ENCODE measurements around the gene GPATCH1. TPM values are rescaled to one million over a fixed set of nuclear protein-coding genes. Genes with fewer than 3 reads are reported as not detected.
"Not testable (repeated sequence)": the region's sequence is repeated elsewhere in the genome, so short reads cannot be mapped to it uniquely, and the experiment has no call there.

GPATCH1 gene
- 10 to 100 TPM; 11.8 to 12.5 TPM for total RNA-seq

- POLR2A ChIA-PET, result interaction anchor here (0.6 to 1.3 kb wide), 3 partner anchors 42 to 388 kb away, joined by 3 to 7 read pairs (median 3); partner anchors contain the start of gene FAAP24
- CTCF ChIA-PET, result no interaction called here
These were observed at the start of gene GPATCH1 for GRCh38 chr19:33080761-33081681. Gene GPATCH1 (plus strand): TSS chr19:33081181. CDS start chr19:33081194, 13 bp downstream.

- CTCF ChIA-PET, result no interaction called here
- POLR2A ChIA-PET, result interaction anchor here (0.7 kb wide), 1 partner anchor 226 kb away, joined by 7 read pairs; no protein-coding TSS in a partner anchor
These were observed 48.7 kb upstream of the GPATCH1 start for GRCh38 chr19:33032218-33032781.

GRCh38 chr19:33035461-33035860, 45.5 kb upstream of the GPATCH1 start:
- POLR2A ChIA-PET, result no interaction called here
- CTCF ChIA-PET, result no interaction called here

- POLR2A ChIA-PET, CTCF ChIA-PET: not testable (repeated sequence)
These were observed 44.4 kb upstream of the GPATCH1 start for GRCh38 chr19:33036370-33037167.

- CTCF ChIA-PET, POLR2A ChIA-PET: not testable (repeated sequence)
These were observed 43.6 kb upstream of the GPATCH1 start for GRCh38 chr19:33037168-33038025.

GRCh38 chr19:33039108-33039599, 41.8 kb upstream of the GPATCH1 start:
- ChIA-PET POLR2A (no interaction called here), CTCF (interaction anchor here (1.2 kb wide), 1 partner anchor 424 kb away, joined by 4 read pairs; no protein-coding TSS in a partner anchor)

- ChIA-PET CTCF (interaction anchor here (1.2 kb wide), 1 partner anchor 425 kb away, joined by 4 read pairs; no protein-coding TSS in a partner anchor), POLR2A (no interaction called here)
These were observed 41.2 kb upstream of the GPATCH1 start for GRCh38 chr19:33039815-33040214.

GRCh38 chr19:33040994-33041827, 39.8 kb upstream of the GPATCH1 start:
- ChIA-PET CTCF (no interaction called here), POLR2A (no interaction called here)

- CTCF ChIA-PET, result not testable (repeated sequence)
These were observed 39.2 kb upstream of the GPATCH1 start for GRCh38 chr19:33041828-33042160.

GRCh38 chr19:33047422-33047821, 33.6 kb upstream of the GPATCH1 start:
- ChIA-PET POLR2A (no interaction called here), CTCF (no interaction called here)

More at GRCh38 chr19:33041828-33042160, 39.2 kb upstream of the GPATCH1 start:
- POLR2A ChIA-PET, result not testable (repeated sequence)

- ChIA-PET POLR2A (no interaction called here), CTCF (no interaction called here)
These were observed 31.9 kb upstream of the GPATCH1 start for GRCh38 chr19:33048806-33049676.

GRCh38 chr19:33050110-33050509, 30.9 kb upstream of the GPATCH1 start:
- ChIA-PET CTCF (no interaction called here), POLR2A (no interaction called here)

- ChIA-PET POLR2A (interaction anchor here (0.9 kb wide), 1 partner anchor 14 kb away, joined by 5 read pairs; no protein-coding TSS in a partner anchor), CTCF (no interaction called here)
These were observed 28.5 kb upstream of the GPATCH1 start for GRCh38 chr19:33052352-33052972.

GRCh38 chr19:33054623-33055022, 26.4 kb upstream of the GPATCH1 start:
- ChIA-PET POLR2A (no interaction called here), CTCF (interaction anchor here (0.7 kb wide), 1 partner anchor 818 kb away, joined by 3 read pairs; no protein-coding TSS in a partner anchor)

GRCh38 chr19:33055718-33056117, 25.3 kb upstream of the GPATCH1 start:
- CTCF ChIA-PET, result no interaction called here
- POLR2A ChIA-PET, result no interaction called here

GRCh38 chr19:33060586-33060985, 20.4 kb upstream of the GPATCH1 start:
- CTCF ChIA-PET, result no interaction called here
- POLR2A ChIA-PET, result interaction anchor here (0.6 kb wide), 1 partner anchor 688 kb away, joined by 4 read pairs; no protein-coding TSS in a partner anchor

- CTCF ChIA-PET, result no interaction called here
These were observed 18.1 kb upstream of the GPATCH1 start for GRCh38 chr19:33062902-33063301.

More at GRCh38 chr19:33062902-33063301, 18.1 kb upstream of the GPATCH1 start:
- POLR2A ChIA-PET, result no interaction called here
